GM21619 (cell line): ENCODE results near the gene XCL2.
"Not testable (repeated sequence)": the region's sequence is repeated elsewhere in the genome, so short reads cannot be mapped to it uniquely, and the experiment has no call there.

Experiments used
- ATAC-seq: cut with Tn5 transposase; IDR thresholded peaks from one replicate; pipeline ENCODE4 v1.9.1; 2021; ENCODE audit not compliant: unreplicated experiment

The XCL2 gene, protein sequence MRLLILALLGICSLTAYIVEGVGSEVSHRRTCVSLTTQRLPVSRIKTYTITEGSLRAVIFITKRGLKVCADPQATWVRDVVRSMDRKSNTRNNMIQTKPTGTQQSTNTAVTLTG

DNA sequence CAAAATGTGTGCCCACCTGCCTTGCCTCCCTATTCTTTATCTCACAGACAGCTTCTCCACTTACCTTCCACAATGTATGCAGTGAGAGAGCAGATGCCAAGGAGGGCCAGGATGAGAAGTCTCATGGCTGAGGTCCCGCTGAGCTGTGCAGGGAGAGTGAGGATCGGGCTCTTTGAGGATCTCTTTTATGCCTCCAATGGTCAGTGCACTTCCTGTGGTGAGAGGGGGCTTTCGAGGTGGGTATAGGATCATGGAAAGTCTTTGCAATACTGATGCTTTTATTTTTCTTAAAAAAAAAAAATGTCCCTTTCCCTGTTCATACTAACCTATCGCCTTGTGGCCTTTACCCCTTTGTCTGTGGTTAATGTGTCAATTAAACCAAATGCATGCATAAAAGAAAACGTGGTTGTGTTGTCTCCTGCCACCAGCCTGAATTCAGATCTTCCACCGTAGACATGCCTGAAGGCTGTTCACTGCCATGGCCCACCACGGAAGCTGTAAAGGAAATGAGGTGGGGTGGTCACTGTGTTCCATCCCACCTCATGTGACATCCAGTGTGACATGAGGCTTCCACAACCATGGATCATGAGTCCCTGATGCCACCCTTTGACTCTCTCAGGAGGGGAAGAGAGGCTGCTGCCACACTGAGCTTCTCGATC, at the start of gene XCL2:
TSS of gene XCL2 (minus strand) at position 158 of the 659 bp plus-strand sequence. CDS start at position 125, 33 bp downstream.
- not testable (repeated sequence) for ATAC-seq

DNA sequence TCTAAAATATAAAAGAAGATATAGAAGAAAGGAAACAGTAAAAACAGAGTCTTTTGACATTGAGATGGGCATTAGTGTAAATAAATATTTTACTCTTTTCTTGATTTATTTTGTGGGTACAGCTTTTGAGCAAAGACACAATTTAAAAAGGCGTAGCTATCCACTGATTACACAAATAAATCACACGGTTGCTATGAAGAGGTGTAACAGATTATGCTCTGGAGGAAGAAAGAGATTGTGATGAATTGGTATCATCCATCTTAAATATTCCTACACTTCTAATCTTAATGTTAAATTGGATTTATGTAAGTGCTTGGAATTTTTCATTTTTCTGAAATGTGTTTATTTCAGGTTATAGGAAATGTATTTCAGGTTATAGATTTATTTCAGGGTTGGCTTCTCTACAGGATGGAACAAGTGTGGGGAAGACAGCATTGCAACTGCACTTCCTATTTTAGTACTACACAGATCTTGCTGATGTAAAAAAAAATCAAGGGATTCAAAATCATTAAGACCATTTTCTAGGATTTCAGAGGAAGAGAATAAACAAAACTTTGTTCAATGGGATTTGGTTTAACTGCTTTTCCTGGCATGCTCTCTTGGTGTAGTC, 47.9 kb upstream of the XCL2 start:
- ATAC-seq: no peak

DNA sequence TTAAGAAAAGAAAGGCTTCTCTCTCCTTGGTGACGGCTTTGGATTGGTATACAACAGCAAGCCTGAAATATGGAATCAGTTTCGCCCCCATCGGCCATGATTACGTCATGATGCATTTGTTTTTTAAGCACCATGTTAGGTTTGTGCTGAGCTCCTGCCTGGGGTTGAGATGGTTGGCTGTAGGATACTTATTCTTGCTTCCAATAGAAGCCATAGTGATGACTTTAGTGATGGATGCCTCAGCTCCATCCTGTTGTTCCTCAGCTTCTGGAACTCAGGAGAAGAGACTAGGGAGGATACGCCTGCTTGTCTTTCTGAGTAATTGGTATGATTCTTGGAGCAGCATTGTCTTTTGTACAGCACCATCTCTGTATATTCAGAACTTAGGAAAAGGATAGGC, 47.3 kb upstream of the XCL2 start:
- no peak for ATAC-seq

DNA sequence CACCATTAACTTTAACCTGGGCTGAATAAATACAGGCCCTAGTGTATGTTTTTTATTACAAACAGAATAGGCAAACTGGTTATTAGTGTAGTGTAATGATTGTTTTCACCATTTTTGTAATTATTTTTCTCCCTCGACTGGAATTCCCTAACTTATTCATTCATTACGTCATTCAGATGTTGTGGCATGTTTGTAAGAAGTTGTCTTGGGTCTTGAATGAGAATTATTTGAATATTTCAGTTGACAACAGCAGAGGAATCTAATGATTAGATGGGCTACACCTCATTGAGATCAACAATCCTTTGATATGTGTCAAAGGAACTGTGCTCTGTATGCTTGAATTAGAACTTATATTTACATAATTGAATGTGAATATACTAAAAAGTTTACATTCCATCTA, 45.4 kb upstream of the XCL2 start:
- no peak for ATAC-seq

DNA sequence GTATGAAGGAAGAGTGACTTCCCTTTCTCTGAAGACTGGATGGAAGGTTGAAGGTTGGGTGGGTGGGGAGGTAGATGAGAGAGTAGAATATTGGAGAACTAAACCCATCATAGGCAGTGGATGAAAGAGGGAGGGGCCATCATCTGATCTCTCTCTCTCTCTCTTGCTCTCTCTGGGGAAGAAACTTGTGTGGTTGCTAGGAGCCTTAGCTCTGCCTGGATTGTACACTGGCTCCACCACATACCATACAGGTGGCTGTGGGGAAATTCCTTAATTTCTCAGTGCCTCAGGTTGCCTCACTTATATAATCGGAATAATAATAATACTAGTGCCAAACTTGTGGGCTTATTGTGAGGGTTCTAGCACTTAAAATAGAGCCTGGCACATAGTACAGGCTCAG, 42.1 kb upstream of the XCL2 start:
- no peak for ATAC-seq

DNA sequence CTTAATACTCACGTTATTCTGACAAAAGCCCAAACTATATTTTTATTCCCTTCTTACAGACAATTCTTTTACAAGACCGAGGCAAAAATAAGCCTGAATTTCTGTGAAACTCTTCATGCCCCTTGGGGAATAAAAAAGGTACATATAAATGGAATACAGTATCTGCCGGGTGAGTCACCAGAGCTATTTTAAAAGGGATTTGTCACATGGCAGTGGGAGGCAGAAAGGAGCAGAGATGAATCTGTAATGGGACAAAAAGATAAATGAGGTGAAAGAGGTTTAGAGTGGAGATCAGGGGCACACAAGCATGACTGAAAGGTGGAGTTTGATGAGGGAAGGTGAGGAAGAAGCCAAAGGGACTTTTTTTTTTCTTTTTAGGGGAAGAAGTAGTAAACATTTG, 41.4 kb upstream of the XCL2 start:
- ATAC-seq: no peak

DNA sequence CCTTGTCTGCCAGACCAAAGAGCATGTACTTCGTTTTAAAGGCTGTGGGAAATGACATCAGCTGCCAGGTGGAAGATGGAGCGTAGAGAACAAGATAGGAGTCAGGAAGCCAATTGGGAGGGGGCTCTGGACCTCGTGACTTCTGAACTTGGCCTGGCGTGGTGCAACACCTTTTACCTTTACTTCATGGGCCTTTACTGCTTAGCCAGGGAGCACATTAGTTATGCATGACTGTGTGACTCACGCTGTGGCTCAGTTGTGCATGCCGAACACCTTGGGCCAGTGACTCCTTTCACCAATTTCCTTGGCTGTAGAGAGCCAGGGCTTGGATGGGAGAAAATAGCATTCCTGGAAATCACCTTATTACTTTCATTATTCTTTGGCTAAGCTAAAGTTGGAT, 39.8 kb upstream of the XCL2 start:
- no peak for ATAC-seq

DNA sequence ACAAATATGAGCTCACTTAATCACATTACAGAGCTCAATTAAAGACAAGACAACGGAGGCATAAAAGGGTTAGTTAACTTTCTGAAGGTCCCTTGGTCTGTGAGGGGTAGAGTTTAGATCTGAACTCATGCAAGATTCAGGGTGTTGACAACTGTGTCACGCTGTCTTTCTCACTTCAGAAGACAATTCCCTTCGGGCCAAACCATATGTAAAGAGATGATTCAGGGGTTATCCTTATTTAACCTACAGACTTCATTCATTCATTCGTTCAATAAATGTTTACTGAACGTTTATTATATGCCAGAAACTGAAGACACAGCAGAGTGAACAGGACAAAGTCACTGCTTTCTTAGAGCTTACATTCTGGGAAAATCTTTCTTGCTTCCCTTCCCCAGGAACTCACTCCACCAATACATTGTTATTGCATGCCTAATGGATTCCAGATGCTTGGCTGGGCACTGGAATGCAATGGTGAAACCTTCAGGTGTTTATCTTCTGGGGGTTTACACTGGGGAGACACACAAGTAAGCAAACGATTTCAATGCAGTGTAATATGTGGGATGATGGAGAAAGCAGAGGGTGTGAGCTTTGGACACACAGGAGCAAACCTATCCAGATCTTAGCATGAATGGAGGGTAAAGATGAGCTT, 39.0 kb upstream of the XCL2 start:
- no peak for ATAC-seq

DNA sequence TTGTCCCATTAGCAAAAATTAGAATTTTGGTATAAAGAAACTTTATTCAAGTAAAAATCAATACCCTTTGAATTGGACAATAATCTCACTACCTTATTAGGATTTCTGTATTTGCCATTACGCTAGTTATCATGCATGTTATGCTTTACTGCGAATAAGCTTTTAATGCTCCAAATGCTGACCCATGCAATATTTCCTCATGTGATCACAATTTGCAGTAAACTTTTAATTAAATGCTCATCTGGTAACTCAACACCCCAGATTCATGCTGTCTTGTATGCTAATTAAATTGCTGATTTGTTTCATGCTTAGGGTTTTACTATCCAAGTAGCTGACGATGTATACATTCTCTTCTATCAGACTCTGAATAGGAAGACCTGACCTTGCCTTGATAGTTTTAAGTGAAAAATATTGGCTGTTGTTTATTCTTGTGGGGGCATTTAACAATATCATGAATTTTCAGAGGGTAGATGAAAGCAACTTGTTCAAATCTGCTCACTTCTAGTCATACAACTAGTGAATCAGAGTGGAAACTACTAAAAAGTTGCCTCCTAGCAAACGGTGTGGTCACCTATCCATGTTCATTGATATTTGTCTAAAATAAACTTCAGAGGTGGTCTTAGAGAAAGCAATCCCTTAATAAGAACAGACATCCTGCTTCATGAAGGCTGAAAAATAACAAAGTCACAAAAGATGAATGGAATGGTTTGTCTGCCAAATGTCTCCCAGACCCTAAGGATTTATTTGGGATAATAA, 38.2 kb upstream of the XCL2 start:
- no peak for ATAC-seq

DNA sequence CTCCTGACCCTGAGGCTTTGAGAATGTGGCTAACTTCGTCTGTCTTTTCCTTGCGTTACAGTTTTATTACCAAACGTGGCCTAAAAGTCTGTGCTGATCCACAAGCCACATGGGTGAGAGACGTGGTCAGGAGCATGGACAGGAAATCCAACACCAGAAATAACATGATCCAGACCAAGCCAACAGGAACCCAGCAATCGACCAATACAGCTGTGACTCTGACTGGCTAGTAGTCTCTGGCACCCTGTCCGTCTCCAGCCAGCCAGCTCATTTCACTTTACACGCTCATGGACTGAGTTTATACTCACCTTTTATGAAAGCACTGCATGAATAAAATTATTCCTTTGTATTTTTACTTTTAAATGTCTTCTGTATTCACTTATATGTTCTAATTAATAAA, 37.2 kb upstream of the XCL2 start:
- ATAC-seq: not testable (repeated sequence)

DNA sequence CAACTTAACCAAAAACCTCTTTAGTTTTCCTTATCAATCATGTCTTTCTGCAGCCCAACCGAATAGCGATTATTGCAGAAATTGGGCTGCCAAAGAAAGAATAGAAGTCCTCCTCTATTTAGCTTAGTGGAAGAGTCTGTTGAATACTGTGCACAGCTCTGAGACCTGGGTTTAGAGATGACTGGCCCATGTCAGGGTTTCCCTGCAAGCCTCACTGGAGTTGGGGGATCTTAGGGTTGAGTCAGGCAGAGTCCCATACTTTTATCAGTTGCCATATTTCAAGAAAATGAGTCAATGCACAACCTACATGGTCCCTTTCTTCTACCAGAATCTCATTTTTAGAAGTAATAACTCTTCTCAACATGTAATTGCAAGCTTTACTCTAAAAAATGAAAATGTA, 36.5 kb upstream of the XCL2 start:
- ATAC-seq: not testable (repeated sequence)

DNA sequence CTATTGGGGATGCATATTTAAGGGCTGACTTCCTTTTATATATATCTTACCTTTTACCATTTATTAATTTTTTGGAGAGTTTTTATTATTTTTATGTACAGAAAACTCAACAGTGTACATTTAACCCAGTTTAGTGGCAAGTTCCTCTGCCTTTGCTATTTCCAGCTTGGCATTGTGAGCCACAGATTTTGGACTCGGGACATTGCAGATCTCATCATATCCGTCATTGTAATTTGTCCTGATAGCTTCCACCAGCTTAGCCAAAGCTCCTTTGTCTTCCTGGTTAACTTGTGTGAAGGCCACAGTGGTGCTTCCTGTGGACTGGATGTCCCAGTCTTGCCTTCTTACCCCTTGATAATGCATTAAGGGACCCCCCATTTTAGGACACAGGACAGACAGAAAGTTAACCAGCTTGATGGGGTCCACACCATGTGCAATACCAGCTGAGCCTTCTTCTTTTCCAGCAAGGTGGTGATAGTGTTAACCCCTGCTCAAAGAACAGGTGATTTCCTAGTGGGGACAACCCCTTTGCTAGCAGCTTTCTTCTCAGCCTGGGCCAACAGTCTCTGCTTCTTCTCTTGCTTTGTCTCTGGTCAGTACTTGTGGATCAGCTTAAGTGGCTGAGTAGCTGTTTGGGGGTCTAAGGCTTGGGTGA, 34.9 kb upstream of the XCL2 start:
- not testable (repeated sequence) for ATAC-seq

DNA sequence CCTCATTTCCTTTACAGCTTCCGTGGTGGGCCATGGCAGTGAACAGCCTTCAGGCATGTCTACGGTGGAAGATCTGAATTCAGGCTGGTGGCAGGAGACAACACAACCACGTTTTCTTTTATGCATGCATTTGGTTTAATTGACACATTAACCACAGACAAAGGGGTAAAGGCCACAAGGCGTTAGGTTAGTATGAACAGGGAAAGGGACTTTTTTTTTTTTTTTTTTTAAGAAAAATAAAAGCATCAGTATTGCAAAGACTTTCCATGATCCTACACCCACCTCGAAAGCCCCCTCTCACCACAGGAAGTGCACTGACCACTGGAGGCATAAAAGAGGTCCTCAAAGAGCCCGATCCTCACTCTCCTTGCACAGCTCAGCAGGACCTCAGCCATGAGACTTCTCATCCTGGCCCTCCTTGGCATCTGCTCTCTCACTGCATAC, 32.5 kb upstream of the XCL2 start, which contains the start of gene XCL1:
TSS of gene XCL1 (plus strand) at position 361 of the 444 bp plus-strand sequence. CDS start at position 394, 33 bp downstream.
- ATAC-seq: not testable (repeated sequence)

DNA sequence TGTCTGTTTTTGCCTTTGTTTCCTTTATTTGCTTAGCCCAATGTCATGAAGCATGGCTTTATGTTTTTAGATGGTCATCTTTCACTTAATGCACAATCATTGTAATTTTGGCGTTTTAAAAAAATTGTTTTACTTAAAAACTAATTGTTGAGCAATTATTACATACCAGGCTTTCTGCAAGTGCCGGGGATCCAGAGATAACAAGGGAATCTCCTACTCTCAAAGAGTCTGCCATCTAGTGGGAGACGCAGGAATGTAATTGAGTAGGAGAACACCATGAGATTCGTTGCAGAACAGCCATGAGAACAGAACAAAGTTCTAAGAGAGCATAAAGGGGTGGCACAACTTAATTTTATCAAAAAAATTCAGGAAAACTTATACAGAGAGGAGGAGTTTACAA, 30.4 kb upstream of the XCL2 start:
- not testable (repeated sequence) for ATAC-seq

DNA sequence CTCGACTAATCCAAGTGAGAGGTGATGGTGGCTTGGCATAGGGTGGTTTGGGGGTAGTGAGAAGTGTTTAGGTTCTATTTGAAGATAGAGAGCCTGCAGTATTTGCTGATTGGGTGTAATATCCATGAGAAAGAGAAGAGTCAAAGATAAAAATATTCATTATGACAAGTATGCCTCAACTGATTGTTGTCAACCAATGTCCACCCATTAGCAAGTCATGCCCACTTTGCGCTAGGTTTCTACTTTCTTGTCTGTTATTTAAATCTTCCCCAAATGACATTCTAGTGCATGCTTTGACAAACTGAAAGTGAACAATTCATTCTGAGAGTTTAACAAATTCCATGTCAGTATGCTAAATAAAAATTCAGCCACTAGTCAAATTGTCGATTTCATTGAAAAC, 28.8 kb upstream of the XCL2 start:
- no peak for ATAC-seq

DNA sequence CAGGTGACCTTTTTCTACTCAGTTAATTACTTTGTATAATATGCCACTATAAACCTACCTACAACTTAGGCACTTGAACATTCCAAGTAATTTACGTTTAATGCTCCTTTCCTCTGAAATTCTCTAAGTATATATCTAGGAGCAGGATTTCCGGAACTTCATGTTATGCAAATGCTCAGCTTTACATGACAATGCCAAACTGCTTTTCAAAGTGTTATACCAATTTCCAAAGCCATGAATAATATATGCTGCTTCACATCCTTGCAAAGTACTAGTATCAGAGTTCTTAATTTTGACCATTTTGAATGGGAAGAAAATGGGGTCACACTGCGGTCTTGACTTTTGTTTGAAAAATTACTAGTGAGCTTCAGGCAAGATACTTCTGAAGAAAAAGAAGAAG, 26.9 kb upstream of the XCL2 start:
- no peak for ATAC-seq

DNA sequence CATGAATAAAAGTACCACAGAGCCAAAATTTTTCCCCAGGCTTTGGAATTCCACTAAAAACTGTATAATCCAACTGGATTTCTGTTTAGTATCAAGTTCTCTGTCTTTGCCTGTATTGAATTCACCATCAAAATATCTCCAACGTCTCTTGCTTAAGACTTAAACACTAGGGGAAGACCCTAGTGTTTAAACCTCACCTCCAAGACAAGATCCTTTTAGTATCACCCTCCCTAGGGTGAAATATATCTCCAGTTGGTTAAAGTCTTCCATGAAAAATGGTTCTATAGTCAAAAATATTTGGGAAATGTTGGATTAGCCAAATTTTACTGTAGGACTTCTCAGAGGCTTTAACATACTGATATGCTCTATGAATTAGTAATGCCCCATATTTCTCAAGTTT, 24.5 kb upstream of the XCL2 start:
- ATAC-seq: no peak

DNA sequence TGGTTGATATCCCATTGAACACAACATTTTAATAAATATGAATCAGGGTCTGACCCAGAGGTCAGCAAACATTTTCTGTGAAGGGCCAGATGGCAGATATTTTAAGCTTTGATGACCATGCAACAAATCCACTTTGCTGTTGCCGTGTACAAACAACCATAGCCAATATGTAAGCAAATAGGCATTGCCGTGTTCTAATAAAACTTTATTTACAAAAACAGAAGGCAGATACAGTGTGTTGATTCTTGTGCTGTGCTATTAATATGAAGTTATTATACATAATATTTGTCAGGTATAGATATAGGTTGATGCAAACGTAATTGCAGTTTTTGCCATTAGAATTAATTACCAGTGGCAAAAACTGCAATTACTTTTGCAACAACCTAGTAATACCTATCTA, 23.8 kb upstream of the XCL2 start:
- no peak for ATAC-seq

DNA sequence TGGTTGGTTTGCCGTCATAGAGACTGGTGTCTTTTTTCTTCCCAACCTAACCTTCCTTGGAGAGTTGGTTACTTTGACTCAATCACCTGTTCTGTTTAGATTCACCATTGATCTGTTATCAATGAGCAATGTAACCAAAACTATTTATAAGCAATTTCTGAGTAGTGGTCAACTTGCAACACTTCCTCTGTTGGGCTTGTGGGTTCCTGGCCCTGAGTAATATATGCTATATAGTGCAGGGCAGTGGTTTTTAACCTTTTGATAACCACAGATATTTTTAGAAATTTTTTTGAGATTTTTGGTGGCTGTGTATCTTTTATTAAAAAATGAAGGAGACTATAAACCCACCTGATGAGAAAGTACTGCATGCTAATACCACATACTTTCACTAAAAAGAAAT, 23.2 kb upstream of the XCL2 start:
- no peak for ATAC-seq

DNA sequence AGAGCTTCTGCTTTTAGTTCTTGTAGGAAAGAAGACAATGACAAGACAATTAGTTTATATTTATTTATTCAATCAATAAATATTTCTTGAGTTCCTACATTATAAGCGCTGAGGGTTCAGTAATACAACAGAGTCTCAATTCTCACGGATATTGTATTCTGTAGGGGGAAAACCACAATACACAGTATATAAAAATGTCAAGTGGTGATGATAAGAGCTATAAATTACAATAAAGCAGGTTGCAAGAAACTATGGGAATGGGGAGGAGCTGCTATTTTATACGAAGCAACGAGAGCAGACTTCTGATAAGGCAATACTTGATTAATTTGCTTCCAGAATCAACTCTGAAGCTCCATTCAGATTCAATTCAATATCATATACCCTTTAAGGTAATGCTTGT, 22.0 kb upstream of the XCL2 start:
- ATAC-seq: no peak

DNA sequence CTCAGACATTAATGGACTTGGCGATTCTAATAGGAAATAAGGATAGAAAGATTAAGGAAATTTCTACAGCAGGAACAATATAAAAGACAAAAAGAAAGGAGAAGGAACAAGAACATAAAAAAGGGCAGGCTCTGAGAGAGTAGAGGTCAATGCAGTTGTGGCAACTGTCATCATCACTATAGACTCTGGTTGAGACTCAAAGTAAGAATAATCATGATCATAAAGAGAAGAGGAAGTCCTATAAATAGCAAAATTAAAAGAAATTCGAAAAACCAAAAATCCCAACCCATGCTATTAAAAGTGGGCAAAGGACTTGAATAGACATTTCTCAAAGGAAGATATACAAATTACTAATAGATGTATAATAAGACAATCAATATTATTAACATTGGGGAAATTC, 18.2 kb upstream of the XCL2 start:
- ATAC-seq: no peak
